Measurements from ENCODE around the gene EFCAB3.
"Not testable (repeated sequence)": the region's sequence is repeated elsewhere in the genome, so short reads cannot be mapped to it uniquely, and the experiment has no call there.

EFCAB3 gene

DNA sequence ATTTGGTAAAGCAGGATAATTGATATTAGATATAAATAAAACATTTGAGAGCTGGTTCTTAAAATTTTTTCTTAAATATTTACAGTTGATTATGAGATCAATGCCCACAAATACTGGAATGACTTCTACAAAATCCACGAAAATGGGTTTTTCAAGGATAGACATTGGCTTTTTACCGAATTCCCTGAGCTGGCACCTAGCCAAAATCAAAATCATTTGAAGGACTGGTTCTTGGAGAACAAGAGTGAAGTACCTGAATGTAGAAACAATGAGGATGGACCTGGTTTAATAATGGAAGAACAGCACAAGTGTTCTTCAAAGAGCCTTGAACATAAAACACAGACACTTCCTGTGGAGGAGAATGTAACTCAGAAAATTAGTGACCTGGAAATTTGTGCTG is 45.9 kb downstream of the EFCAB3 start:
- not testable (repeated sequence) for H3K4me1 ChIP-seq (ENCODE audit: control insufficient read depth, insufficient read depth, low read length); H3K36me3 ChIP-seq (ENCODE audit: control insufficient read depth, insufficient read depth, low read length); H3K9me3 ChIP-seq (ENCODE audit: control insufficient read depth, low read length); H3K9ac ChIP-seq (ENCODE audit: low read length); H3K4me3 ChIP-seq (ENCODE audit: low read length); H3K27me3 ChIP-seq (ENCODE audit: control insufficient read depth, insufficient read depth, low read length)

DNA sequence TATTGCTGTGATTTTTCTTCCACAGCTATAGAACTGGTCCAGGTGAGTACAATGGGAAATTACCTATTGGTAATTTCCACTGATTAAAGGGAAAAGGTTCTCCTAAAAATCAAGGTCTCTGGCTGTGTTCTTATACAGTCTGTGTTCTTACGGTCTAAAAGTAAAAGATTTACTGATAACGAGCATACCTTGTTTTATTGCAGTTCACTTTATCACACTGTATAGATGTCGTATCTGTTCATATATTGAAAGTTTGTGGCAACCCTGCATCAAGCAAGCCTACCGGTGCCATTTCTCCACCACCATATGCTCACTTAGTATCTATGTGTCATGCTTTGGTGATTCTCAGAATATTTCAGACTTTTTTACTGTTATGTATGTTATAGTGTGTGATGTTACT is 54.9 kb downstream of the EFCAB3 start:
- not testable (repeated sequence) for H3K9me3 ChIP-seq (ENCODE audit: control insufficient read depth, low read length); H3K4me3 ChIP-seq (ENCODE audit: low read length); H3K27me3 ChIP-seq (ENCODE audit: control insufficient read depth, insufficient read depth, low read length); H3K36me3 ChIP-seq (ENCODE audit: control insufficient read depth, insufficient read depth, low read length); H3K9ac ChIP-seq (ENCODE audit: low read length); H3K4me1 ChIP-seq (ENCODE audit: control insufficient read depth, insufficient read depth, low read length)

DNA sequence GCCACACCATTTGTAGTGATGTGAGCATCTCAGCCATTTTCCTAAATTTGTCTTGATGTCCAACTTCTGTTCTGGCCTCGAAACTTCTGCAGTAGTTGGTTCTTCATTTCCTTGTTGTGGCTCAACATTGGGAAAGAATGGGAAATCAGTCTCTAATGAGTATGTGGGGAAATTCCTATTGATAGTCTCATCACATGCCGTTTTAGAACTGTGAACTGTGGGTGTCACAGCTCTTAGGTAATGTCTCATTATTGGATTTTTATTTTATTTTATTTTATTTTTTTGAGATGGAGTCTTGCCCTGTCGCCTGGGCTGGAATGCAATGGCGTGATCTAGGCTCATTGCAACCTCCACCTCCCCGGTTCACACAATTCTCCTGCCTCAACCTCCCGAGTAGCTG is 60.8 kb downstream of the EFCAB3 start:
- not testable (repeated sequence) for H3K36me3 ChIP-seq (ENCODE audit: control insufficient read depth, insufficient read depth, low read length); H3K27me3 ChIP-seq (ENCODE audit: control insufficient read depth, insufficient read depth, low read length); H3K4me1 ChIP-seq (ENCODE audit: control insufficient read depth, insufficient read depth, low read length)

DNA sequence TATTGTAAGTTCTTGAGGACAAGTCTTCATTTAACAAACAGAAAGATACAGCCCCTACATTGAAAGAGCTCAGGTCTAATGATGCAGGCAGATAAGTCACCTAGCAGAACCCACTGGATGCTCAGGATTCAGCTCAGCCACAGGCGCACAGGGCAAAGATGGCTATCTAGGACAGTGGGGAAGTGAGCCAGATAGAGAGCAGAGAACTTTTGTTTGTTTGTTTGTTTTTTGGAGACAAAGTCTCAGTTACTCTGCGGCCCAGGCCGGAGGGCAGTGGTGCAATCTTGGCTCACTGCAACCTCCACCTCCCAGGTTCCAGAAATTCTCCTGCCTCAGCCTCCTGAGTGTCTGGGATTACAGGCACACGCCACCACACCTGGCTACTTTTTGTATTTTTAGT is 63.7 kb downstream of the EFCAB3 start:
- no peak overlapping the region for H3K9ac ChIP-seq (ENCODE audit: low read length)
- H3K27me3 ChIP-seq (ENCODE audit: control insufficient read depth, insufficient read depth, low read length), result no peaks in the 10 kb centered on the region
- no peaks in the 10 kb centered on the region for H3K36me3 ChIP-seq (ENCODE audit: control insufficient read depth, insufficient read depth, low read length)
- no peaks in the 10 kb centered on the region for H3K9me3 ChIP-seq (ENCODE audit: control insufficient read depth, low read length)
- H3K4me3 ChIP-seq (ENCODE audit: low read length), result no peak overlapping the region
- H3K4me1 ChIP-seq (ENCODE audit: control insufficient read depth, insufficient read depth, low read length), result no peaks in the 10 kb centered on the region

More for the DNA sequence above, 60.8 kb downstream of the EFCAB3 start:
- H3K4me3 ChIP-seq (ENCODE audit: low read length); H3K9me3 ChIP-seq (ENCODE audit: control insufficient read depth, low read length); H3K9ac ChIP-seq (ENCODE audit: low read length): not testable (repeated sequence)

DNA sequence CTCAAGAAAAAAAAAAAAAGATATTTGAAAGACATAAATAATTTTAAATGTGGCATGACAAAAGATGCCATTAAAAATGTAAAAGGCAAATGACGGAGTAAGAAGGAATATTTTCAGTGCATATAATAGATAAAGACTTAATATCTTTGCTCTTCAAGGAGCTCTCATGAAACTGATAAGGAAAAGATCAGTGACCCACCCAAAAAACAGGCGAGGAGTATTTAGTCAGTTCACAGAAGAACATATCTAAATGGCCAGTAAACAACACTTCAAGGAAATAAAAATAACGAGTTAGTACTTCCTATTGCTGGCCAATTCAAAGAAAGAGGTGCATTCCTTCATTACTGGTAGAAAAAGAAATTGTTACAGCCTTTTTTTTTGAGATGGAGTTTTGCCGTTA is 65.4 kb downstream of the EFCAB3 start:
- not testable (repeated sequence) for H3K36me3 ChIP-seq (ENCODE audit: control insufficient read depth, insufficient read depth, low read length); H3K9me3 ChIP-seq (ENCODE audit: control insufficient read depth, low read length); H3K9ac ChIP-seq (ENCODE audit: low read length); H3K27me3 ChIP-seq (ENCODE audit: control insufficient read depth, insufficient read depth, low read length); H3K4me1 ChIP-seq (ENCODE audit: control insufficient read depth, insufficient read depth, low read length); H3K4me3 ChIP-seq (ENCODE audit: low read length)

DNA sequence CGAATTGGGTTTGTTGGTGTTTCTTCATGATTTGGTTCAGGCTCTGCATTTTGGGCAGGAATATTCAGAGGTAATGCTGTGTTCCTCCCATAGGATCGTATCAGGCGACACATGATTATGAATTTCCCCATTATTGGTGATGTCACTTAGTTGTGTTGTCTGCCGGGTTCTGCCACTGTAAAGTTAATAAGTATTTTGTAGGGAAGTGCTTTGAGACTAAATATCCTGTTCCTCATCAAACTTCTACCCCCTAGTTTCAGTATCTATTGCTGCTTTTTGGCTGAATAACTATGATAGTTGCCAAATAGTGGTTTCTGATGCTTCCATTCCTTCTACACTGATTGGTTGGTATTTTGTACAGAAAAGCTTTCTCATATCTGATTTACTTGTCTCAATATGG is 71.8 kb downstream of the EFCAB3 start:
- not testable (repeated sequence) for H3K9ac ChIP-seq (ENCODE audit: low read length); H3K4me3 ChIP-seq (ENCODE audit: low read length)

DNA sequence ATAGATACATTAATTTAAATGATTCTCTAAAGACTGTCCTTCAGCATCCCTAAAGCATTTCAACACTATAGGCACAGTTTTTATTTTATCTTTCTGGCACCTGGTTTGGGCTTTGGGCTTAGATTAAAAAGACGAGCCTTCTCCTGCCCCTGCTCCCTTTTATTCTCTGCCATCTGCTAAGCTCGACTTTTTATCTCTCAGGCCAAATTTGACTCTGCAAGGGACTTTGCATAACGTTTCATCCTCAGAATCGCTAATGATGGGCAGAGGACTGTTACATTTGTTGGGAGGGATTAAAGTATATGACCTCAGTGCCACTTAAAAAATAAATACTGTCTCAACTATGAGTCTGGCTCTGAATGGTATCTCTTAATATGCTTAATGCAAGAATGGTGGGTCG is 72.7 kb downstream of the EFCAB3 start:
- H3K27me3 ChIP-seq (ENCODE audit: control insufficient read depth, insufficient read depth, low read length); H3K9ac ChIP-seq (ENCODE audit: low read length); H3K36me3 ChIP-seq (ENCODE audit: control insufficient read depth, insufficient read depth, low read length); H3K4me1 ChIP-seq (ENCODE audit: control insufficient read depth, insufficient read depth, low read length); H3K4me3 ChIP-seq (ENCODE audit: low read length); H3K9me3 ChIP-seq (ENCODE audit: control insufficient read depth, low read length): not testable (repeated sequence)

More for the DNA sequence above, 71.8 kb downstream of the EFCAB3 start:
- H3K4me1 ChIP-seq (ENCODE audit: control insufficient read depth, insufficient read depth, low read length); H3K9me3 ChIP-seq (ENCODE audit: control insufficient read depth, low read length); H3K36me3 ChIP-seq (ENCODE audit: control insufficient read depth, insufficient read depth, low read length); H3K27me3 ChIP-seq (ENCODE audit: control insufficient read depth, insufficient read depth, low read length): not testable (repeated sequence)

DNA sequence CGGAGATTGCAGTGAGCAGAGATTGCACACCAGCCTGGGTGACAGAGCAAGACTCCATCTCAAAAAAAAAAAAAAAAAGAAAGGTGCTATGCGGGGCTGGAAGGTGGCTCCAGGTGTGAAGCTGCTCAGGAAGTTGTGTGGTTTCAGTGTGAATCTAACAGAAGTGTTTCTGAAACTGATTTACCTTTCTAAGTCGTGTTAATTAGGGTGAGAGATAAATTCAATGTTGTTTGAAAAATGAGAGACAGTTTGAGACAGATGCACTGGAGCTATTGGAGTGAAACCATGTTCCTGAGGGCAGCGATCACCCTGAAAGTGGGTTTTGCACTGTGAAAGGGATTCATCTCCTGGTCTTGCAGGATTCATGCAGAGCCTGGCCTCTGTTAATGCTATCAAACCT is 73.3 kb downstream of the EFCAB3 start:
- H3K36me3 ChIP-seq (ENCODE audit: control insufficient read depth, insufficient read depth, low read length), result not testable (repeated sequence)

DNA sequence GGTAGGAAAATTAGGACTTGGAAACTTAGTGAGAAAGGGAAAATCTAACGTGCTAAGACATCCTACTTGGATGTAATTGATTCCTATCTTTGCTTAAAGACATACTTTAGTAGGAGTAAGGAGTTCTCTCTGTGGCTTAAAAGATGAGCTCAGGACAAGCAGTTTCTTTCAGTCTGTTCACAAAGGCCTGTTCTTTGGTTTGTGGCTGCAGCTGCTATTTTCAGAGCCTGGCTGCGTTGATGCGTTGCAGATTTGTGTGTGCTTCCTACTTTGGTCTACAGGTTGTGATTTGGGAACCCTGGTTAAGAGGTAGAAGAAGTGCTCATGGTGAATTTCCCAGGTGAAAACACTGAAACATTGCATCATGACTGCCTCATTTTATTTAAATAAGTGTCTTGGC is 73.8 kb downstream of the EFCAB3 start:
- not testable (repeated sequence) for H3K4me3 ChIP-seq (ENCODE audit: low read length); H3K4me1 ChIP-seq (ENCODE audit: control insufficient read depth, insufficient read depth, low read length); H3K9me3 ChIP-seq (ENCODE audit: control insufficient read depth, low read length)

More for the DNA sequence above, 73.3 kb downstream of the EFCAB3 start:
- H3K9me3 ChIP-seq (ENCODE audit: control insufficient read depth, low read length); H3K9ac ChIP-seq (ENCODE audit: low read length); H3K27me3 ChIP-seq (ENCODE audit: control insufficient read depth, insufficient read depth, low read length); H3K4me3 ChIP-seq (ENCODE audit: low read length); H3K4me1 ChIP-seq (ENCODE audit: control insufficient read depth, insufficient read depth, low read length): not testable (repeated sequence)

DNA sequence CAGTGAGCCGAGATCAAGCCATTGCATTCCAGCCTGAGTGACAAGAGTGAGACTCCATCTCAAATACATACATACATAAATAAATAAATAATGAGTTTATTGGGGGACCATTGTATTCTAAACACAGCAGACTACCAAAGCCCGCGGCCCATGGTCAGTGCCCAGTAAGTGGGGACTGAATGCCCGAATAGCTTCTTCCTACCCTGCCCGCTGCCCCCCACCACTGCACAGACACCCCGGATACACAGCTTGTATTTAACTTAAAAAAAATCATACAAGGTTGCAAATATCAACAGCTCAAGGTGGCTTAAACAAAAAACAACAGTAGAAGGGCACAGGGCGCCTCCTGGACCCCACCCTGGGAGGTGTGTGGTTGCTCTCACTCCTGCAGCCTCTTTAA is 75.7 kb downstream of the EFCAB3 start:
- H3K4me1 ChIP-seq (ENCODE audit: control insufficient read depth, insufficient read depth, low read length), result no peaks in the 10 kb centered on the region
- no peaks in the 10 kb centered on the region for H3K36me3 ChIP-seq (ENCODE audit: control insufficient read depth, insufficient read depth, low read length)
- H3K9me3 ChIP-seq (ENCODE audit: control insufficient read depth, low read length), result no peaks in the 10 kb centered on the region
- no peak overlapping the region for H3K4me3 ChIP-seq (ENCODE audit: low read length)
- H3K9ac ChIP-seq (ENCODE audit: low read length), result no peak overlapping the region
- H3K27me3 ChIP-seq (ENCODE audit: control insufficient read depth, insufficient read depth, low read length), result no peaks in the 10 kb centered on the region

More for the DNA sequence above, 73.8 kb downstream of the EFCAB3 start:
- not testable (repeated sequence) for H3K27me3 ChIP-seq (ENCODE audit: control insufficient read depth, insufficient read depth, low read length); H3K36me3 ChIP-seq (ENCODE audit: control insufficient read depth, insufficient read depth, low read length); H3K9ac ChIP-seq (ENCODE audit: low read length)

DNA sequence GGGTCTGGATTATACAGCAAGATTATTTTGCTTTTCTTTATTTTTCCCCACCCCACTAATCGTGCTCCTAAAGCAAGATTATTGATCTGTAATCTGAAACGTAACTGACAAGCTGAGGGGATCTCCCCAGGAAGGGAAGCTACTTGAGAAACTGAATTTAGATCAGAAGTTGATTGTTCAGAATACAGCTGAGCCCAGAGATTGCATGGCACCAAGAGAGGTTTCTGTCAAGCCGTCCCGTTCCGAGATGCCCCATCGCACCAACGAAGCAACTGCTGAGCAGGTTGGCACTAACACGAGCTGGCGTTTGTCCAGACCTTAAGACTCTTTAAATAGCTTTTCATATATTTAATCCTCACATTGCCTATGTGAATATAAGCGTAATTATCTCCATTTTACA is 78.1 kb downstream of the EFCAB3 start:
- not testable (repeated sequence) for H3K27me3 ChIP-seq (ENCODE audit: control insufficient read depth, insufficient read depth, low read length); H3K36me3 ChIP-seq (ENCODE audit: control insufficient read depth, insufficient read depth, low read length); H3K4me1 ChIP-seq (ENCODE audit: control insufficient read depth, insufficient read depth, low read length); H3K4me3 ChIP-seq (ENCODE audit: low read length); H3K9me3 ChIP-seq (ENCODE audit: control insufficient read depth, low read length); H3K9ac ChIP-seq (ENCODE audit: low read length)

DNA sequence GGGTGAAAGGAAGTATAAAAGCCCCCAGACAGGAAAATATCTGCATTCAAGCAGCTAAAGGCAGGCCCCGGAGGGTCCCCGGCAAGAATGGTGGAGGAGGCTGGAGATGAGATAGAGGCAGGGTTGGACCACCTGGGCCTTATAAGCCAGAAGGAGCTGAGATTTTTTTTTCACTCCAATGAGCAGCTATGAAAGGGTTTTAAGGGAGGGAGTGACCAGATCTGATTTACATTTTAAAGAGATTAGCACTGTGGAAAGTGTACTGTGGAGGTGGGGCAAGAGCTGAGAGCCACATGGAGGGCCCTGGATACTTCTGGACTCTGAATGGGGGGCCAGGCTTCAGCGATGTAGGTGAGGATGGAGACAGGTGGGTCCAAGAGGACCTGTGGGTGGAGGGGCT is 84.1 kb downstream of the EFCAB3 start:
- not testable (repeated sequence) for H3K9ac ChIP-seq (ENCODE audit: low read length); H3K4me1 ChIP-seq (ENCODE audit: control insufficient read depth, insufficient read depth, low read length); H3K27me3 ChIP-seq (ENCODE audit: control insufficient read depth, insufficient read depth, low read length); H3K9me3 ChIP-seq (ENCODE audit: control insufficient read depth, low read length); H3K36me3 ChIP-seq (ENCODE audit: control insufficient read depth, insufficient read depth, low read length); H3K4me3 ChIP-seq (ENCODE audit: low read length)

DNA sequence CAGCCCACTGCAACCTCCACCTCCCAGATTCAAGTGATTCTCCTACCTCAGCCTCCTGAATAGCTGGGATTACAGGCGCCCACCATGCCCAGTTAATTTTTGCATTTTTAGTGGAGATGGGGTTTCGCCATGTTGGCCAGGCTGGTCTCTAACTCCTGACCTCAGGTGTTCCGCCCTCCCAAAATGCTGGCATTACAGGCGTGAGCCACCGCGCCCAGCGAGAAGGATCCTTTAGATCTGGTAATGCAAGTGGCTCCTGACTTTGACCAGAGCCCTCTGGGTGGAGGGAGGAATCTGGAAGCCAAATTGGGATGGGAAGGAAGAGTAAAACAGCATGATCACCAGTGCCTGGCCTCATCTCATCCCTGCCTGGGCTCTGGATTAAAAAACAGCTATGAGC is 84.9 kb downstream of the EFCAB3 start:
- not testable (repeated sequence) for H3K4me1 ChIP-seq (ENCODE audit: control insufficient read depth, insufficient read depth, low read length); H3K9me3 ChIP-seq (ENCODE audit: control insufficient read depth, low read length); H3K9ac ChIP-seq (ENCODE audit: low read length); H3K4me3 ChIP-seq (ENCODE audit: low read length); H3K27me3 ChIP-seq (ENCODE audit: control insufficient read depth, insufficient read depth, low read length); H3K36me3 ChIP-seq (ENCODE audit: control insufficient read depth, insufficient read depth, low read length)

Measured in mucosa of stomach (tissue), 1 donor.